Sciatic nerve (tissue), 2 donors: ENCODE results near the gene WIPI1. TPM values are rescaled to one million over a fixed set of nuclear protein-coding genes. Genes with fewer than 3 reads are reported as not detected.

ENCODE experiments used
- ATAC-seq: fragments of 200-7000 bp; cut with Tn5 transposase; one replicate; pipeline ENCODE4 v1.9.1; 2020; ENCODE audit warnings: mild to moderate bottlenecking, moderate library complexity
- DNase-seq: peaks from one replicate; pipeline ENCODE4 v3.0.0-alpha.2; 2020; ENCODE audit warnings: low spot score
- intact Hi-C: fragments of 100-400 bp; cut with DNase I; formaldehyde crosslinking; loops from one replicate; pipeline ENCODE4 v1.14.2; 2022
- total RNA-seq: library from RNA; stranded (reverse); fragmentation: NEBNext Ultra II Directional; extraction: Animal tissue kit (Norgen Biotek cat#: 25700); gene quantifications from one replicate; pipeline ENCODE4 v1.2.1, GENCODE V29; 2021
- donor health status: DM: no; HTN: no; CAD: no.
- donor health status: DM: no; HTN: no; CAD: no.

WIPI1 gene
- total RNA-seq, 1 donor from 2014 or later, result 46.5 TPM

- DNase-seq (no peak), ATAC-seq (no peak)
- intact Hi-C loops, result no loop called here
Measured at GRCh38 chr17:68397108-68397536, 60.2 kb downstream of the WIPI1 start.

GRCh38 chr17:68396226-68397107 is 60.8 kb downstream of the WIPI1 start:
- intact Hi-C loops, result no loop called here
- no peak for DNase-seq
- ATAC-seq, result no peak

- DNase-seq (no peak), ATAC-seq (no peak)
- intact Hi-C loops, result no loop called here
Measured at GRCh38 chr17:68394608-68395331, 62.5 kb downstream of the WIPI1 start.

DNA sequence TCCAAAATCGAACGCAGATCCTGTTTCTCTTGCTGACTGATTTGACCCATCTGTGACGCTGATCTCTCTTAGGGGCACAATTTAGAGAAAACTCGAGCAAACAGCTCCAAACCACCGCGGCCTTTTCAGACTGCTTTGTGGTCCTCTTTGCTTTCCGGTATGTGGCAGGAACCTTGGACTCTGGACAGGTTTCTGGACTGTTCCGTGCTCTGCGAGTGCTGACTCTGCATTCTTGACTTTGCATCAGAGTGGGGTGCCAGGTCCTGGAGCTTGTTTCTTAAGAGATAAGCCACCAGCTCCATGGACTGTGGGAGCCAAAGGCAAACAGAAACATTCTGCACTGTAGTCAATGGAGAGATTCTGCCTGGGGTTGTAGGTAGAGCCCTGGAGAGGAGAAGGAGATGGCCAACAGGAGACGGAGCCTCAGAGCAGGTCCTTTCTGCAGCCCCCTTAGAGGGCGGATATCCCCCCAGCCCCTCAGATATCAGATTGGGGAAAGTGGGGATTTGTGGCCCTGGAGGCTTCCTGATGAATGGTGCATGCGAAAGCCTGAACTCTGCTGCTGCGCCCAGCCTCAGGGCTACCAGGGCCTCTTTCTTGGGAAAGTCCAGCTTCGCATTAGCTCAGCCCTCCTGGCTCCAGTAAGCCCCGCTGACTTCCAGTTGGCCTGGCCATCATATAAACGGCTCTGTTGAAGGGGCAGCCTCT is 65.6 kb downstream of the WIPI1 start:
- DNase-seq, result no peak
- ATAC-seq, result peak; percentile 31
- intact Hi-C loops, result no loop called here

DNA sequence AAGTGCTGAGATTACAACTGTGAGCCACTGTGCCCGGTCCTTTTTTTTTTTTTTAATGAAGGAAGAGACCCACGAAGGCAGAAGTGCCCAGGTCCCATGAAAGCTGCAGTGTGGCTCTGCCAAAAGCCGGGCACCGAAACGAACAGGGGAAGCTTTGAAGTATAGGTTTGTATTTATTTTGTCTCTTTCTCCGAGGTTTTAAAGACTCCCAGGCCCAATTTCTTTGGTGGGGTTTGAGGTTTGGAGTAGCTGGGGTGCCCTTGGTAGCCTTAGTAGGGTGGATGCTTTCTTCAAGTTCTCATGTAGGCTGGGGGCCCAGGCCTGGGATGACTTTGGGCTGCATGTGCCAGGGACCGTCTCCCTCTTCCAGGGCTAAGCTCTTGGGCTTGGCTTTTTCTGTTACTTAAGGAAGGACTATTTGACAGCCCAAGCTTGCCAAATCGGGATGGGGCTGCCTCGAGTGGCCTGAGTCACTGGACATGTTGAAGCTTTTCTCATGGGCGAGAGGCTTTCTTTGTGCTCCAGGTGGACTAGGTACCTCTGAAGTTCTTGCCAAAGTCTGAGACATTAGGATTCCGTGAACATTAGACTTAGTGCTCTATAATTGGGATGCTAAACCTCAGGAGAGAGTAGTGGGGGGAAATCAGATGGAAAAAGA is 66.3 kb downstream of the WIPI1 start:
- no peak for DNase-seq
- intact Hi-C loops, result no loop called here
- peak; percentile 33 for ATAC-seq

DNA sequence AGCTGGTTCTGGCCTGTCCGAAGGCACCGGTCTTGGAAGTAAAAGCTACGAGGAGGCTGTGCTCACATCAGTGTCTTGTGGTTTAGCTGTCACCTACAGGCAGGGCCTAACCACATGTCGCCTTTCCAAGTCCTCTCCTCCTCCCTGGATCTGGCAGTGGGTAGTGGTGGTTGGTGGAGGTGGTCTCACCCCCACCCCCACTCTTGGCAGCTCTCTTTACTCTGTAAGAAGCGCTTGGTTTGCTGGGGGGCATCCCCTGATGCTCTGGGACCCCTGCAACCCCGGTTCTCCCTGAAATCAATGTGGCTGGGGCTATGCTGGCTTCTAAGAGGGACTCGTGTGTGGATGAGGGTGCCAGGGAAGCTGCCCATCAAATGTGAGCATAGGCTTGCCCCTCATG is 68.3 kb downstream of the WIPI1 start:
- intact Hi-C loops, result no loop called here
- no peak for DNase-seq

GRCh38 chr17:68387435-68388218 is 69.7 kb downstream of the WIPI1 start:
- intact Hi-C loops, result no loop called here
- ATAC-seq (no peak), DNase-seq (no peak)

More for the DNA sequence above, 68.3 kb downstream of the WIPI1 start:
- no peak for ATAC-seq

DNA sequence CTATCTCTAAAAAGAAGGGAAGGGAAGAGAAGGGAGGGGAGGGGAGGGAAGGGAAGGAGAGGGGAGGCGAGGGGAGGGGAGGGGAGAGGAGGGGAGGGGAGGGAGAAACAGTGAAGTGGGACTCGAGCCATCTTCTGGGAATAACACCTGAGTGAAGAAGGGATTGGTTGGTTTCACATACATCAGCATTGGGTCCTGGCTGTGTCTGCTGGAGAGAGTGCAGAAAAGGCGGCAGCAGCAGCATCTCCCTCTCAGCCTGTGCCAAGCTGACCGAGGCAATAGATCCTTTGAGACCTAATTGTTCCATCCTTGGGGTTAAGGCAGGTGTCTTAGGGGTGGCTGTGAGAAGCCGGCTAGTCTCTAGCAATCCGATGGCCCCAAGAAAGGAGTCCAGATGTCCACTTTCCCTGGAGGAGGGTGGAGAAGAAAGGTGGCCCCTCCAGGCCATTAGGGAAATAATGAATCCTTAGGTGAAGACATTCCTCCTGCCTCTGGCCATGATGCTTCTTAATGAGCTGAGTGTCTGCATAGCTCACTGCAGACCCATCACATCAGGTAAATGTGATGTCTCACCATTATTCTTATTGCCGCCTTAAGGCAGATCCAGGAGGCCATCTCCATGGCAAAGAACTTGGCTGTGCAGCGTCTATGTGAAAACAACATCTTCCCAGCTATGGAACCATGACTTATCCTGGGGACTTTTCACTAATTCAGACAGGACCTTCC is 71.6 kb downstream of the WIPI1 start:
- intact Hi-C loops, result no loop called here
- ATAC-seq (no peak), DNase-seq (no peak)

- ATAC-seq (no peak), DNase-seq (no peak)
- intact Hi-C loops, result no loop called here
Measured at GRCh38 chr17:68384941-68385340, 72.4 kb downstream of the WIPI1 start.

GRCh38 chr17:68384471-68384870 is 72.8 kb downstream of the WIPI1 start:
- intact Hi-C loops, result no loop called here
- no peak for DNase-seq
- ATAC-seq, result no peak

DNA sequence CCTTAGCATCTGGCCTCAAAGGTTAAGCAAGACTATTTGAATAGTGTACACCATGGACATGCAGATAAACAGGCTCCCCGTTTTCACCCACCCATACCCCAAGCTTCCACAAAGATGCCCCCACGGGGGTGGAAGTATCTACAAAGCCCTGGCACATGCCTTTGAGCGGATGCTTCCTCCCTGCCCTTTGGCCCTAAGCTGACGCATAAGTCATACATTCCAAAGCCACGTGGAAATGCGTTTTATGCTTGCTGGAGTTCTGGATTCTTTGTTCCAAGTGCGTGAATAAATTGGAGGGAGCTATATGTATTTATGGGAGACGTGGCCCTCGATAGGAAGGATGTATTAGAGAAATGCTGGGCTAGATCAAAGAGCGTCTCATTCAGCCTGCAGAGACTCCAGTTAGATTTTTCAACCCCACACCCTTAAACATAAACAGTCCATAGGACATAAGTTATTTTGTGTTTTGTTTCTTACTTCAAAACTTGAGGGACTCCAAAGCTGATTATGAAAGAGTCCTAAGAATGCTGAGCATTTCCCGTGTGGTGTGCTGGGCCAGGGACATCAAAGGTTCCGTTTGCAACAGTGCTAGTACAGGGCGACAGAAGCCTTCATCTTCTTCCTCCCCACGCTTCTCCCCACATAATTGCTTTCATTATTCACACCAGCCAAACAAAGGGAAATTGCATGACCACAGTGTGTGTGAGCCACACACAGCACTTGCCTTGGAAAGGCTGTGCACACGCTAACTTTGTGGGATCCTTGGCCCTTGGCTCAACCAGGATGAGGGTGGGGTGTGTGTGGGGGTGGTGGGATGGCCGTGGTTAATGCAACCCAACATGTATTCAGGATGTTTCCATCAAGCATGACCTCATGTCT is 73.6 kb downstream of the WIPI1 start:
- DNase-seq (no peak), ATAC-seq (peak; percentile 16)
- intact Hi-C loops, result no loop called here

GRCh38 chr17:68383120-68383442 is 74.2 kb downstream of the WIPI1 start:
- no peak for ATAC-seq
- no peak for DNase-seq
- intact Hi-C loops, result no loop called here

- DNase-seq (no peak), ATAC-seq (no peak)
- intact Hi-C loops, result no loop called here
Measured at GRCh38 chr17:68382582-68383085, 74.7 kb downstream of the WIPI1 start.

- no peak for DNase-seq
Measured at GRCh38 chr17:68381076-68381900, 76.0 kb downstream of the WIPI1 start.

DNA sequence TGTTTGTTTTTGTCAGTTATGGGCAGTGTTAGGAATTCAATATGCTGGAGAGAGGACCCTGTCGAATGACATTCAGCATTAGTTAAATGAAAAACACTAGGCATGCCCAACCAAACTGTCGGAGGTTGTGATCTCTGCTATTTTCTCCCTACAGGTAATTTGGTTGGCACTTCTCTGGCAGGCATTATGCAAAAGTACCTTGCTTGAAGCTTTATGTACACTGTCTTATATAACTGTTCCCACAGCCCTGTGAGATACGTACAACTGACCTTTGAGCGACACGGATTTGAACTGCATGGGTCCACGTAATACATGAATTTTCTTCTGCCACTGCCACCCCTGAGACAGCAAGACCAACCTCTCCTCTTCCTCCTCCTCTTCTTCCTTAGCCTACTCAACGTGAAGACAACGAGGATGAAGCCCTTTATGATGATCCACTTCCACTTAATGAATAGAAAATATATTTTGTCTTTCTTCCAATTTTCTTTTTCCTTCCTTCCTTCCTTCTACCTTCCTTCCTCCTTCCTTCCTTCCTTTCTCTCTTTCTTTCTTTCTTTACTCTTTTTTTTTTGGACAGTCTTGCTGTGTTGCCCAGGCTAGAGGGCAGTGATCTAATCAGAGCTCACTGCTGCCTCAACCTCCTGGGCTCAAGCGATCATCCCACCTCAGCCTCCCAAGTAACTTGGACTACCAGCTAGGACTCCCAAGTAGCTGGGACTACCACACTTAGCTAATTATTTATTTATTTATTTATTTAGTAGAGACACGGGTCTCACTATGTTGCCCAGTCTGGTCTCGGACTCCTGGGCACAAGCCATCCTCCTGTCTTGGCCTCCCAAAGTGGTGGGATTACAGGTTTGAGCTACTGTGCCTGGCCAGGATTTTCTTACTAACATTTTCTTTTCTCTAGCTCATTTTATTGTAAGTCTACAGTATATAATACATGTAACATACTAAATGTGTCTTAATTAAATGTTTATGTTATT is 77.3 kb downstream of the WIPI1 start:
- intact Hi-C loops, result no loop called here
- DNase-seq (no peak), ATAC-seq (no peak)

More at GRCh38 chr17:68381076-68381900, 76.0 kb downstream of the WIPI1 start:
- intact Hi-C loops, result no loop called here
- ATAC-seq, result no peak
